ENCODE results near the gene RAB11FIP4.

The RAB11FIP4 gene

GRCh38 chr17:31510308-31511194 is 119.1 kb downstream of the RAB11FIP4 start:
- no peak for DNase-seq (ENCODE audit: extremely low read depth, low read depth)
- no peak for TF ChIP-seq CTCF (IDR thresholded peaks at IDR 0.05; ENCODE audit: low read depth, low read length, missing control alignments)
- no peak overlapping the region for H3K4me3 ChIP-seq (replicated peaks; ENCODE audit: low read depth, low read length)

GRCh38 chr17:31511195-31511578 is 119.7 kb downstream of the RAB11FIP4 start:
- TF ChIP-seq CTCF (IDR thresholded peaks at IDR 0.05; ENCODE audit: low read depth, low read length, missing control alignments), result no peak
- H3K4me3 ChIP-seq (replicated peaks; ENCODE audit: low read depth, low read length), result no peak overlapping the region
- DNase-seq (ENCODE audit: extremely low read depth, low read depth), result no peak

- no peak overlapping the region for H3K4me3 ChIP-seq (replicated peaks; ENCODE audit: low read depth, low read length)
- no peak for TF ChIP-seq CTCF (IDR thresholded peaks at IDR 0.05; ENCODE audit: low read depth, low read length, missing control alignments)
- no peak for DNase-seq (ENCODE audit: extremely low read depth, low read depth)
Observed at GRCh38 chr17:31511580-31511979, 120.1 kb downstream of the RAB11FIP4 start.

GRCh38 chr17:31512104-31512740 is 120.7 kb downstream of the RAB11FIP4 start:
- no peak for TF ChIP-seq CTCF (IDR thresholded peaks at IDR 0.05; ENCODE audit: low read depth, low read length, missing control alignments)
- H3K4me3 ChIP-seq (replicated peaks; ENCODE audit: low read depth, low read length), result no peak overlapping the region
- no peak for DNase-seq (ENCODE audit: extremely low read depth, low read depth)

GRCh38 chr17:31512796-31513195 is 121.3 kb downstream of the RAB11FIP4 start:
- DNase-seq (ENCODE audit: extremely low read depth, low read depth), result no peak
- no peak for TF ChIP-seq CTCF (IDR thresholded peaks at IDR 0.05; ENCODE audit: low read depth, low read length, missing control alignments)
- no peak overlapping the region for H3K4me3 ChIP-seq (replicated peaks; ENCODE audit: low read depth, low read length)

GRCh38 chr17:31513731-31514427 is 122.4 kb downstream of the RAB11FIP4 start:
- no peak overlapping the region for H3K4me3 ChIP-seq (replicated peaks; ENCODE audit: low read depth, low read length)
- no peak for DNase-seq (ENCODE audit: extremely low read depth, low read depth)
- TF ChIP-seq CTCF (IDR thresholded peaks at IDR 0.05; ENCODE audit: low read depth, low read length, missing control alignments), result no peak

Measured in HFF-Myc (cell line).